H1 (cell line): ENCODE data around the gene DPF3. TPM values are rescaled to one million over a fixed set of nuclear protein-coding genes. Genes with fewer than 3 reads are reported as not detected.

Experiments used
- POLR2A ChIP-seq, 2 experiments: IDR thresholded peaks; 1 replicate in 1 of 2; 2 replicates in 1 of 2; pipeline ENCODE4 v1.6.1; 2011; ENCODE audit warnings: low read depth in 2 of 2, low read length in 2 of 2, mild to moderate bottlenecking in 2 of 2; ENCODE audit errors: control extremely low read depth in 1 of 2
- SAP30 ChIP-seq: fragments of 300-600 bp; sonication (generic); IDR thresholded peaks from 2 replicates; pipeline ENCODE4 v1.7.1; 2012; ENCODE audit warnings: low read length, moderate library complexity, mild to moderate bottlenecking, inconsistent platforms; ENCODE audit not compliant: insufficient read depth, insufficient replicate concordance
- ZNF274 ChIP-seq: IDR thresholded peaks from 2 replicates; pipeline ENCODE4 v1.7.0; 2012; ENCODE audit warnings: low read length, borderline replicate concordance; ENCODE audit errors: extremely low read depth
- polyA plus RNA-seq, 7 experiments: library from polyadenylated mRNA; depleted of rRNA in 3 of 7; stranded (reverse) in 5 of 7; unstranded in 2 of 7; fragments of >200 nt in 5 of 7; fragments of 200-250 nt in 2 of 7; gene quantifications; 1 replicate in 5 of 7; 2 replicates in 1 of 7; 4 replicates in 1 of 7; pipeline versions ENCODE4 v1.2.1 to v1.2.3, GENCODE V29; 2011 to 2013; ENCODE audit warnings: missing spikeins in 2 of 7, mixed read lengths in 2 of 7
- total RNA-seq: library from RNA; stranded (reverse); fragmentation: NEBNext Ultra II Directional; extraction: Animal tissue kit (Norgen Biotek cat#: 25700); gene quantifications from 2 replicates; pipeline ENCODE4 v1.2.1, GENCODE V29; 2021
- TF ChIP-seq, protein P1 (sequence below), 3 experiments: IDR thresholded peaks; 1 replicate in 2 of 3; 2 replicates in 1 of 3; pipeline versions ENCODE4 v1.5.1 to v1.6.1; 2011; ENCODE audit warnings: low read length in 3 of 3, mild to moderate bottlenecking in 3 of 3, inconsistent platforms in 2 of 3, low read depth in 1 of 3, moderate library complexity in 1 of 3; ENCODE audit not compliant: insufficient read depth in 1 of 3; ENCODE audit errors: control extremely low read depth in 1 of 3

DPF3 gene
- total and polyA plus RNA-seq, 2 of the 8 experiments (the other 6 are each of a cell fraction or from before 2014, with no cell fraction given): 0.19 TPM; not detected in 1

DNA sequence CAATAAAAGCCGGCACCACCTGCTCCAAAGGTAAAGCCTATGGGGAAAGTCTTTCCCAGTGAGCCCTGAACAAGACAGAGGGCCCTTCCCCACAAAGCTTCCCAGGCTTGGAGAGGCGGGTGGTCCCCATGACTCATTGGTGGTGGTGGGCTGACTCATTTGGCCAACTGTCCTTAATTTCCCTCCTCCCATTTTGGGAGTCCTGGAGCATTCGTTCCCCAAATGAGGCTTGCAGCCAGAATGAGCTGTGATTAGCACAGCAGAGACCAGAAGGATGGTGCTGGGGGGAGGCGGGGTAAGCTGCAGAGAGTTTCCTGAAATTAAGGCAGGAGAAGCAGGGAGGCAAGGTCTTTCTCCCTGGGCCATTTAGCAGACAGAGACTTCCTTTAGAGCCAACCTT is 241.7 kb downstream of the DPF3 start (continued):
- TF ChIP-seq ZNF274 (no peak), POLR2A (IDR thresholded peaks at IDR 0.05; ENCODE audit: control extremely low read depth in 1 of 2, low read depth in 2 of 2, low read length in 2 of 2) (no peak), SAP30 (no peak)
- TF ChIP-seq, protein P1, sequence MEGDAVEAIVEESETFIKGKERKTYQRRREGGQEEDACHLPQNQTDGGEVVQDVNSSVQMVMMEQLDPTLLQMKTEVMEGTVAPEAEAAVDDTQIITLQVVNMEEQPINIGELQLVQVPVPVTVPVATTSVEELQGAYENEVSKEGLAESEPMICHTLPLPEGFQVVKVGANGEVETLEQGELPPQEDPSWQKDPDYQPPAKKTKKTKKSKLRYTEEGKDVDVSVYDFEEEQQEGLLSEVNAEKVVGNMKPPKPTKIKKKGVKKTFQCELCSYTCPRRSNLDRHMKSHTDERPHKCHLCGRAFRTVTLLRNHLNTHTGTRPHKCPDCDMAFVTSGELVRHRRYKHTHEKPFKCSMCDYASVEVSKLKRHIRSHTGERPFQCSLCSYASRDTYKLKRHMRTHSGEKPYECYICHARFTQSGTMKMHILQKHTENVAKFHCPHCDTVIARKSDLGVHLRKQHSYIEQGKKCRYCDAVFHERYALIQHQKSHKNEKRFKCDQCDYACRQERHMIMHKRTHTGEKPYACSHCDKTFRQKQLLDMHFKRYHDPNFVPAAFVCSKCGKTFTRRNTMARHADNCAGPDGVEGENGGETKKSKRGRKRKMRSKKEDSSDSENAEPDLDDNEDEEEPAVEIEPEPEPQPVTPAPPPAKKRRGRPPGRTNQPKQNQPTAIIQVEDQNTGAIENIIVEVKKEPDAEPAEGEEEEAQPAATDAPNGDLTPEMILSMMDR (IDR thresholded peaks at IDR 0.05; ENCODE audit: control extremely low read depth in 1 of 3, insufficient read depth in 1 of 3, low read depth in 1 of 3, low read length in 3 of 3): no peak
